H1 (cell line): ENCODE results near the gene RPL23. TPM values are rescaled to one million over a fixed set of nuclear protein-coding genes. Genes with fewer than 3 reads are reported as not detected.

Experiments
- ATF2 ChIP-seq: IDR thresholded peaks from 2 replicates; pipeline ENCODE4 v1.6.1; 2012; ENCODE audit warnings: low read length, inconsistent platforms
- CHD7 ChIP-seq: fragments of 300-600 bp; sonication (generic); IDR thresholded peaks from 2 replicates; pipeline ENCODE4 v1.7.1; 2012; ENCODE audit warnings: low read length, moderate library complexity, mild to moderate bottlenecking, inconsistent platforms; ENCODE audit not compliant: insufficient replicate concordance
- EZH2 ChIP-seq: fragments of 200-600 bp; sonication (generic); IDR thresholded peaks from 2 replicates; pipeline ENCODE4 v1.7.1; 2012; ENCODE audit warnings: low read depth, mild to moderate bottlenecking, moderate library complexity, low read length, inconsistent platforms; ENCODE audit not compliant: severe bottlenecking
- MAFK ChIP-seq: IDR thresholded peaks from 2 replicates; pipeline ENCODE4 v1.6.1; 2012; ENCODE audit warnings: low read depth, mild to moderate bottlenecking, improper control_type of control experiment, low read length
- POLR2A ChIP-seq, 2 experiments: IDR thresholded peaks; 1 replicate in 1 of 2; 2 replicates in 1 of 2; pipeline ENCODE4 v1.6.1; 2011; ENCODE audit warnings: low read depth in 2 of 2, low read length in 2 of 2, mild to moderate bottlenecking in 2 of 2; ENCODE audit errors: control extremely low read depth in 1 of 2
- RFX5 ChIP-seq: IDR thresholded peaks from 2 replicates; pipeline ENCODE4 v1.6.1; 2011; ENCODE audit warnings: low read depth, low read length, improper control_type of control experiment, borderline replicate concordance
- SIRT6 ChIP-seq: IDR thresholded peaks from one replicate; pipeline ENCODE4 v1.7.1; 2012; ENCODE audit warnings: low read length, inconsistent platforms
- SP4 ChIP-seq: IDR thresholded peaks from 2 replicates; pipeline ENCODE4 v1.6.1; 2012; ENCODE audit warnings: low read length, inconsistent platforms
- TAF7 ChIP-seq: optimal IDR thresholded peaks from 2 replicates; pipeline ENCODE3; 2011; ENCODE audit warnings: low read depth, mild to moderate bottlenecking, inconsistent platforms, low read length, moderate library complexity, borderline replicate concordance
- polyA plus RNA-seq, 7 experiments: library from polyadenylated mRNA; depleted of rRNA in 3 of 7; stranded (reverse) in 5 of 7; unstranded in 2 of 7; fragments of >200 nt in 5 of 7; fragments of 200-250 nt in 2 of 7; gene quantifications; 1 replicate in 5 of 7; 2 replicates in 1 of 7; 4 replicates in 1 of 7; pipeline versions ENCODE4 v1.2.1 to v1.2.3, GENCODE V29; 2011 to 2013; ENCODE audit warnings: missing spikeins in 2 of 7, mixed read lengths in 2 of 7
- total RNA-seq: library from RNA; stranded (reverse); fragmentation: NEBNext Ultra II Directional; extraction: Animal tissue kit (Norgen Biotek cat#: 25700); gene quantifications from 2 replicates; pipeline ENCODE4 v1.2.1, GENCODE V29; 2021

Gene RPL23
- total and polyA plus RNA-seq, 2 of the 8 experiments (the other 6 are each of a cell fraction or from before 2014, with no cell fraction given): 2,148 to 2,502 TPM

GRCh38 chr17:38799501-38800236, 53.9 kb downstream of the RPL23 start, which contains the start of gene PIP4K2B (continued):
- TF ChIP-seq POLR2A (IDR thresholded peaks at IDR 0.05; ENCODE audit: control extremely low read depth in 1 of 2, low read depth in 2 of 2, low read length in 2 of 2) (peak; percentile 83 to 86), MAFK (no peak), TAF7 (peak; percentile 63), CHD7 (peak; percentile 27), EZH2 (no peak), SP4 (no peak), SIRT6 (no peak), ATF2 (no peak), RFX5 (no peak)
